Stomach (tissue), 9 donors: ENCODE results near the gene CDH23. TPM values are rescaled to one million over a fixed set of nuclear protein-coding genes. Genes with fewer than 3 reads are reported as not detected.

ENCODE experiments used
- DNase-seq, 2 donors: peaks; one replicate each; pipeline versions ENCODE4 v3.0.0 to v3.0.0-alpha.2; 2013 to 2019
- H3K27ac ChIP-seq, 5 donors: fragments of 200-600 bp in 4 of 5; sonication (generic) in 4 of 5; one replicate each; pipeline ENCODE4 v1.5.1; 2013 to 2019; ENCODE audit warnings: mild to moderate bottlenecking in 1 of 5, moderate library complexity in 1 of 5
- H3K27me3 ChIP-seq, 3 donors: fragments of 200-600 bp; sonication (generic); one replicate each; pipeline ENCODE4 v1.5.1; 2017 to 2019; ENCODE audit warnings: mixed run types in 1 of 3
- H3K36me3 ChIP-seq, 4 donors: fragments of 200-600 bp; sonication (generic); 1 replicate in 3 of 4; 2 replicates in 1 of 4; pipeline ENCODE4 v1.5.1; 2016 to 2019
- H3K4me1 ChIP-seq, 4 donors: fragments of 200-600 bp; sonication (generic); one replicate each; pipeline ENCODE4 v1.5.1; 2016 to 2019
- H3K4me3 ChIP-seq, 4 donors: fragments of 200-600 bp; sonication (generic) in 3 of 4; one replicate each; pipeline ENCODE4 v1.5.1; 2016 to 2019; ENCODE audit warnings: mild to moderate bottlenecking in 1 of 4
- H3K9me3 ChIP-seq, 4 donors: fragments of 200-600 bp; sonication (generic); one replicate each; pipeline ENCODE4 v1.5.1; 2016 to 2019
- CTCF ChIP-seq, 7 experiments: fragments of 450-650 bp in 4 of 7; fragments of 200-600 bp in 3 of 7; sonication (generic) in 3 of 7; IDR thresholded peaks; one replicate each; pipeline ENCODE4 v1.5.1; 2016 to 2019; ENCODE audit warnings: antibody characterized with exemption in 7 of 7, control low read depth in 2 of 7, mild to moderate bottlenecking in 1 of 7
- EP300 ChIP-seq: sonication (generic); formaldehyde crosslinking; IDR thresholded peaks from one replicate; pipeline ENCODE4 v1.6.1; 2017; ENCODE audit warnings: antibody characterized with exemption
- POLR2A ChIP-seq, 4 donors: fragments of 450-650 bp; IDR thresholded peaks; one replicate each; pipeline ENCODE4 v1.6.1; 2016; ENCODE audit warnings: antibody characterized with exemption in 4 of 4, control low read depth in 2 of 4, mild to moderate bottlenecking in 1 of 4, moderate library complexity in 1 of 4
- POLR2AphosphoS5 ChIP-seq, 3 donors: sonication (generic); formaldehyde crosslinking; IDR thresholded peaks; one replicate each; pipeline ENCODE4 v1.6.1; 2016; ENCODE audit warnings: antibody characterized with exemption in 3 of 3
- WGBS, 5 donors: extraction: QIAGEN DNeasy Blood & Tissue Kit in 3 of 5; methylation state at CpG; one replicate each; pipeline versions ENCODE4 v1.1.5 to v1.1.7; 2013 to 2018; 5-methylcytosine and 5-hydroxymethylcytosine counted together
- intact Hi-C: fragments of 100-400 bp; cut with DNase I; formaldehyde crosslinking; loops from one replicate; pipeline ENCODE4 v1.15.1; 2023; ENCODE audit warnings: low total_unique reads
- polyA plus RNA-seq, 3 donors: library from polyadenylated mRNA; stranded (reverse); fragments of 200-250 nt; gene quantifications; one replicate each; pipeline ENCODE4 v1.2.3, GENCODE V29; 2013
- total RNA-seq, 5 donors: library from RNA; depleted of rRNA; stranded (reverse); fragments of >200 nt; gene quantifications; one replicate each; pipeline versions ENCODE4 v1.1.0 to v1.2.3, GENCODE V29; 2014 to 2016
- donor health status: healthy with polysubstance abuse.
- donor health status: Bipolar disorder and iron deficiency.
- donor health status: healthy.

Gene CDH23
- total and polyA plus RNA-seq, 8 donors: 0.31 to 8.2 (median 2.2) TPM

- no peaks in the 10 kb centered on the region for H3K36me3 ChIP-seq
- 79 to 92% (median 90%) methylated on average over 10 of the region's 10 CpGs for WGBS, 5 donors
- DNase-seq: no peak
- TF ChIP-seq POLR2A (IDR thresholded peaks at IDR 0.05): no peak
- TF ChIP-seq POLR2AphosphoS5 (IDR thresholded peaks at IDR 0.05): no peak
- no peak for TF ChIP-seq EP300
- no peak for TF ChIP-seq CTCF (IDR thresholded peaks at IDR 0.05)
- H3K27me3 ChIP-seq: no peaks in the 10 kb centered on the region
- H3K27ac ChIP-seq: peak overlapping the region in 1 of 5 donors; percentile 19
- peaks cover 22 to 73% (median 33%) of the 10 kb centered on the region in 4 donors for H3K4me1 ChIP-seq
- H3K4me3 ChIP-seq: no peak overlapping the region
- peaks cover 0 to 12% (median 7%) of the 10 kb centered on the region in 4 donors for H3K9me3 ChIP-seq
- intact Hi-C loops: no loop called here
Measured at GRCh38 chr10:71742301-71743088, 345.8 kb downstream of the CDH23 start.

GRCh38 chr10:71743089-71743838 lies 346.5 kb downstream of the CDH23 start:
- TF ChIP-seq POLR2AphosphoS5 (IDR thresholded peaks at IDR 0.05) (no peak), EP300 (no peak), POLR2A (IDR thresholded peaks at IDR 0.05) (no peak), CTCF (IDR thresholded peaks at IDR 0.05) (no peak)
- Histone ChIP-seq H3K4me3 (no peak overlapping the region), H3K4me1 (peaks cover 28 to 73% (median 37%) of the 10 kb centered on the region in 4 donors), H3K9me3 (peaks cover 0 to 12% (median 7%) of the 10 kb centered on the region in 4 donors), H3K36me3 (no peaks in the 10 kb centered on the region), H3K27me3 (no peaks in the 10 kb centered on the region), H3K27ac (peak overlapping the region in 1 of 5 donors; percentile 19)
- DNase-seq: no peak
- WGBS, 5 donors: 83 to 96% (median 86%) methylated on average over 4 of the region's 4 CpGs
- intact Hi-C loops: no loop called here

GRCh38 chr10:71743866-71744265 lies 347.1 kb downstream of the CDH23 start:
- DNase-seq: no peak
- Histone ChIP-seq H3K27me3 (no peaks in the 10 kb centered on the region), H3K4me1 (peaks cover 34 to 76% (median 43%) of the 10 kb centered on the region in 4 donors), H3K27ac (no peak overlapping the region), H3K4me3 (no peak overlapping the region), H3K9me3 (peaks cover 0 to 12% (median 7%) of the 10 kb centered on the region in 4 donors), H3K36me3 (no peaks in the 10 kb centered on the region)
- no peak for TF ChIP-seq POLR2A (IDR thresholded peaks at IDR 0.05)
- no peak for TF ChIP-seq POLR2AphosphoS5 (IDR thresholded peaks at IDR 0.05)
- TF ChIP-seq CTCF (IDR thresholded peaks at IDR 0.05): no peak
- TF ChIP-seq EP300: no peak
- intact Hi-C loops: no loop called here
- WGBS, 5 donors: 87 to 98% (median 94%) methylated on average over 1 of the region's 1 CpG

DNA sequence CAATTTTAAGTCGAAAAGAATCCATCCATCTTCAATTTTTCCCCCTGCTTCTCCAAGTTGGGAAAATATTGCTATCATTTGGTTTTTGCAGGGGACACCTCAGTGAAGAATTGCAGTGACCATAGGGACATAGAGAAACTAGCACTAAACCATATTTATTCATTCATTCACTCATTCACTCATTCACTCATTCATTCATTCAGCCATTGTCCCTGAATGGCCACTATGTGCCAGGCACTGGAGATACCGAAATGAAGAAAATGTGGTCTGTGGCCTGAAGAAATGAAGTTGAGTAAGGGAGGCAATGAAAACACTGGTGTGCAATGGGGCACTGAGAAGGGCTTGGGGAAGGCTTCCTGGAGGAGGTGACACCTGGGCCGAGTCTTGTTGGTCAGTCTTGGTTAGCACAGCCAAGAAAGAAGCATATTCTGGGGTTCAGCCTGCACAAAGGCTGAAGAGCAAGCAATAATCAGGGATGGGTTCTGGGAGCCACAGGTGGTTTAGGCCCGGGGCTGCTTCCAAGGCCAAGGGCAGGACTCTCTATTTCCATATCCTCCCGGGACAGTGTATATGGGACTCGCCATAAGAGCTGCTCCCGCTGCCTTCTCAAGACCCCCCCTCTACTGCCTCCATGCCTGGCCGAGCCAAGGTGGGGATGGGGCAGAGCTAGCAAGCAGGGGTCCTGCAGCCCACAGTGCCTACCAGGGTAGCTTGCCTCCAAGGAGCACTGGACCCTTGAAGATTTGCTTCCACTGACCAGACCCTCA lies 348.4 kb downstream of the CDH23 start:
- H3K9me3 ChIP-seq: peaks cover 0 to 12% (median 7%) of the 10 kb centered on the region in 4 donors
- WGBS, 5 donors: 80 to 93% (median 85%) methylated on average over 7 to 8 of the region's 8 CpGs
- no peak overlapping the region for H3K4me3 ChIP-seq
- H3K27me3 ChIP-seq: no peaks in the 10 kb centered on the region
- no peak for DNase-seq
- H3K36me3 ChIP-seq: peaks cover under 1 to 7% (median 5%) of the 10 kb centered on the region in 4 donors
- H3K27ac ChIP-seq: peak overlapping the region in 3 of 5 donors; percentile 74 to 85 (median 80)
- TF ChIP-seq EP300 (no peak), CTCF (IDR thresholded peaks at IDR 0.05) (no peak), POLR2A (IDR thresholded peaks at IDR 0.05) (no peak), POLR2AphosphoS5 (IDR thresholded peaks at IDR 0.05) (no peak)
- H3K4me1 ChIP-seq: peaks cover 46 to 76% (median 50%) of the 10 kb centered on the region in 4 donors
- intact Hi-C loops: no loop called here
